GM23338 (cell line): ENCODE measurements around the gene CCDC152. TPM values are rescaled to one million over a fixed set of nuclear protein-coding genes. Genes with fewer than 3 reads are reported as not detected.
A peak's percentile ranks its signal among the peaks of the same experiment; 100 is the strongest.

Experiments
- ATAC-seq: fragments of 200-7000 bp; cut with Tn5 transposase; 3 replicates; pipeline ENCODE4 v1.9.1; 2020
- DNase-seq: peaks from one replicate; pipeline ENCODE4 v3.0.0-alpha.2; 2015; ENCODE audit warnings: low spot score
- H2AFZ ChIP-seq: fragments of 200-600 bp; sonication (generic); 2 replicates; pipeline ENCODE4 v1.8.0; 2016; ENCODE audit warnings: antibody characterized with exemption, mild to moderate bottlenecking, moderate library complexity
- H3F3A ChIP-seq: fragments of 200-600 bp; sonication (generic); replicated peaks from 2 replicates; pipeline ENCODE4 v1.8.0; 2017; ENCODE audit warnings: antibody characterized with exemption, mixed run types, low read depth
- H3K27ac ChIP-seq: fragments of 200-600 bp; sonication (generic); 2 replicates; pipeline ENCODE4 v1.6.1; 2016; ENCODE audit warnings: low read depth
- H3K27me3 ChIP-seq: fragments of 200-600 bp; sonication (generic); 2 replicates; pipeline ENCODE4 v1.8.0; 2016; ENCODE audit warnings: mild to moderate bottlenecking, mixed run types, moderate library complexity; ENCODE audit not compliant: insufficient read depth
- H3K36me3 ChIP-seq: fragments of 200-600 bp; sonication (generic); 2 replicates; pipeline ENCODE4 v1.8.0; 2016; ENCODE audit warnings: mild to moderate bottlenecking; ENCODE audit not compliant: insufficient read depth
- H3K4me1 ChIP-seq: fragments of 200-600 bp; sonication (generic); 2 replicates; pipeline ENCODE4 v1.8.0; 2016; ENCODE audit warnings: mild to moderate bottlenecking, moderate library complexity; ENCODE audit not compliant: insufficient read depth
- H3K4me2 ChIP-seq: fragments of 200-600 bp; sonication (generic); 2 replicates; pipeline ENCODE4 v1.7.1; 2017; ENCODE audit warnings: mixed run types
- H3K4me3 ChIP-seq: fragments of 200-600 bp; sonication (generic); 2 replicates; pipeline ENCODE4 v1.6.1; 2016; ENCODE audit warnings: mixed run types
- H3K79me2 ChIP-seq: fragments of 200-600 bp; sonication (generic); replicated peaks from 2 replicates; pipeline ENCODE4 v1.8.0; 2017; ENCODE audit warnings: mild to moderate bottlenecking; ENCODE audit not compliant: insufficient read depth
- H3K9me2 ChIP-seq: fragments of 200-600 bp; sonication (generic); 2 replicates; pipeline ENCODE4 v1.8.0; 2017; ENCODE audit not compliant: insufficient read depth
- H4K20me1 ChIP-seq: fragments of 200-600 bp; sonication (generic); replicated peaks from 2 replicates; pipeline ENCODE4 v1.8.0; 2017; ENCODE audit warnings: mild to moderate bottlenecking; ENCODE audit not compliant: insufficient read depth
- H3K27ac Mint-ChIP-seq: 2 replicates; pipeline ENCODE4 v1.8.0; 2020; ENCODE audit warnings: inconsistent platforms, mild to moderate bottlenecking, moderate library complexity, mixed read lengths
- H3K27me3 Mint-ChIP-seq: 3 replicates; pipeline ENCODE4 v1.8.0; 2022; ENCODE audit warnings: low read depth, mild to moderate bottlenecking, moderate library complexity, mixed read lengths, inconsistent platforms; ENCODE audit not compliant: insufficient read depth, poor library complexity
- H3K36me3 Mint-ChIP-seq: 3 replicates; pipeline ENCODE4 v1.8.0; 2021; ENCODE audit warnings: low read depth, mild to moderate bottlenecking, inconsistent platforms, moderate library complexity, mixed read lengths
- H3K4me1 Mint-ChIP-seq: 3 replicates; pipeline ENCODE4 v1.8.0; 2020; ENCODE audit warnings: mild to moderate bottlenecking, inconsistent platforms, mixed read lengths
- H3K4me3 Mint-ChIP-seq: 3 replicates; pipeline ENCODE4 v1.8.0; 2021; ENCODE audit warnings: moderate library complexity, mild to moderate bottlenecking, inconsistent platforms, mixed read lengths
- H3K9me3 Mint-ChIP-seq: 3 replicates; pipeline ENCODE4 v1.8.0; 2020; ENCODE audit warnings: moderate library complexity, mild to moderate bottlenecking, inconsistent platforms, mixed read lengths
- ETS1 ChIP-seq: IDR thresholded peaks from 2 replicates; pipeline ENCODE4 v1.6.1; 2016; ENCODE audit warnings: antibody characterized with exemption
- EZH2phosphoT487 ChIP-seq: fragments of 200-600 bp; sonication (generic); IDR thresholded peaks from one replicate; pipeline ENCODE4 v1.8.1; 2018; ENCODE audit warnings: antibody characterized with exemption; ENCODE audit not compliant: unreplicated experiment
- POLR2AphosphoS5 ChIP-seq: IDR thresholded peaks from 2 replicates; pipeline ENCODE4 v1.6.1; 2016; ENCODE audit warnings: antibody characterized with exemption, low read depth
- STAT1 ChIP-seq: IDR thresholded peaks from one replicate; pipeline ENCODE4 v1.6.1; 2016; ENCODE audit warnings: antibody characterized with exemption; ENCODE audit not compliant: unreplicated experiment
- ZNF114 ChIP-seq: fragments of 250-450 bp; sonication (Bioruptor Pico); IDR thresholded peaks from 2 replicates; pipeline ENCODE4 v1.5.0; 2020; ENCODE audit warnings: mild to moderate bottlenecking, moderate library complexity
- ZNF462 ChIP-seq: fragments of 250-450 bp; sonication (Bioruptor Pico); IDR thresholded peaks from 2 replicates; pipeline ENCODE4 v1.5.0; 2020; ENCODE audit warnings: mild to moderate bottlenecking, moderate library complexity
- long read RNA-seq: library from polyadenylated mRNA; unstranded; transcript quantifications from one replicate; pipeline ENCODE4 v2.0.0, GENCODE V29; 2020; ENCODE audit not compliant: unreplicated experiment
- polyA plus RNA-seq: library from polyadenylated mRNA; unstranded; fragments of >200 nt; fragmentation: Nextera tagmentation; extraction: Ambion mirVana; gene quantifications from 2 replicates; pipeline ENCODE4 v1.2.1, GENCODE V29; 2016
- total RNA-seq: library from RNA; depleted of rRNA; stranded (reverse); fragments of >200 nt; shearing (Covaris generic); gene quantifications from 2 replicates; pipeline ENCODE4 v1.2.3, GENCODE V29; 2014; rRNA removed

Gene CCDC152
- total RNA-seq (13.9 and 16.2 TPM in 2 replicates), polyA plus RNA-seq (75.9 and 76.8 TPM in 2 replicates)
- long read RNA-seq, partial matches to known transcripts = 16 of 24 reads
- long read RNA-seq, other reads (novel, unspliced or antisense) = 4 of 24 reads

- peak within 1 kb of the TSS; percentile 89 for H3K27ac Mint-ChIP-seq
- no peak for TF ChIP-seq STAT1
- peak; percentile 64 for TF ChIP-seq ZNF462 (CRISPR knock-in tag)
- peak; percentile 55; the same call in 1 of the 2 replicates for TF ChIP-seq ETS1
- no peak for TF ChIP-seq EZH2phosphoT487
- peak; percentile 45; the same call in 1 of the 2 replicates for TF ChIP-seq ZNF114 (CRISPR knock-in tag)
- TF ChIP-seq POLR2AphosphoS5 = peak; percentile 67
- peak within 1 kb of the TSS; percentile 90 for H3K4me3 ChIP-seq
- peaks cover 12% of the 10 kb centered on the region; the same call in 2 of the 3 replicates for H3K36me3 Mint-ChIP-seq
- no peaks in the 10 kb centered on the region; the same call in 1 of the 2 replicates for H3K79me2 ChIP-seq
- peaks cover 11% of the 10 kb centered on the region; the same call in 2 of the 3 replicates for H3K4me1 Mint-ChIP-seq
- H3K4me2 ChIP-seq = peak within 1 kb of the TSS; percentile 93
- peak within 1 kb of the TSS; percentile 92 for H3K4me3 Mint-ChIP-seq
- H3F3A ChIP-seq = no peaks in the 10 kb centered on the region
- no peaks in the 10 kb centered on the region for H3K27me3 ChIP-seq
- H3K27ac ChIP-seq = peak within 1 kb of the TSS; percentile 56; the same call in 1 of the 2 replicates
- H3K9me2 ChIP-seq = no peaks in the 10 kb centered on the region
- H2AFZ ChIP-seq = peak within 1 kb of the TSS; percentile 97
- H3K36me3 ChIP-seq = no peaks in the 10 kb centered on the region
- no peaks in the 10 kb centered on the region for H4K20me1 ChIP-seq
- no peaks in the 10 kb centered on the region; the same call in 2 of the 3 replicates for H3K9me3 Mint-ChIP-seq
- ATAC-seq (peak; percentile 100), DNase-seq (peak; percentile 89)
- H3K4me1 ChIP-seq = peaks cover 5% of the 10 kb centered on the region
- no peaks in the 10 kb centered on the region for H3K27me3 Mint-ChIP-seq
These were observed at the start of gene CCDC152 for GRCh38 chr5:42756606-42757601. Gene CCDC152, plus strand, starts transcription at chr5:42756818. Its CDS starts 2,304 bp downstream, at chr5:42759122.
